ENCODE results near the gene WASL.
"Not testable (repeated sequence)": the region's sequence is repeated elsewhere in the genome, so short reads cannot be mapped to it uniquely, and the experiment has no call there.

- not testable (repeated sequence) for TF ChIP-seq POLR2A, CTCF (IDR thresholded peaks at IDR 0.05)
These were observed 46.3 kb upstream of the WASL start for GRCh38 chr7:123795116-123795515.
